ENCODE data around the gene RBPMS2. TPM values are rescaled to one million over a fixed set of nuclear protein-coding genes. Genes with fewer than 3 reads are reported as not detected.

Gene RBPMS2
- total and polyA plus RNA-seq, 2 of the 8 experiments (the other 6 are each of a cell fraction or from before 2014, with no cell fraction given): 55.8 to 238 TPM

- TF ChIP-seq RBBP5 (IDR thresholded peaks at IDR 0.05; ENCODE audit: borderline replicate concordance, low read depth, low read length): no peak
- TF ChIP-seq, protein P1, sequence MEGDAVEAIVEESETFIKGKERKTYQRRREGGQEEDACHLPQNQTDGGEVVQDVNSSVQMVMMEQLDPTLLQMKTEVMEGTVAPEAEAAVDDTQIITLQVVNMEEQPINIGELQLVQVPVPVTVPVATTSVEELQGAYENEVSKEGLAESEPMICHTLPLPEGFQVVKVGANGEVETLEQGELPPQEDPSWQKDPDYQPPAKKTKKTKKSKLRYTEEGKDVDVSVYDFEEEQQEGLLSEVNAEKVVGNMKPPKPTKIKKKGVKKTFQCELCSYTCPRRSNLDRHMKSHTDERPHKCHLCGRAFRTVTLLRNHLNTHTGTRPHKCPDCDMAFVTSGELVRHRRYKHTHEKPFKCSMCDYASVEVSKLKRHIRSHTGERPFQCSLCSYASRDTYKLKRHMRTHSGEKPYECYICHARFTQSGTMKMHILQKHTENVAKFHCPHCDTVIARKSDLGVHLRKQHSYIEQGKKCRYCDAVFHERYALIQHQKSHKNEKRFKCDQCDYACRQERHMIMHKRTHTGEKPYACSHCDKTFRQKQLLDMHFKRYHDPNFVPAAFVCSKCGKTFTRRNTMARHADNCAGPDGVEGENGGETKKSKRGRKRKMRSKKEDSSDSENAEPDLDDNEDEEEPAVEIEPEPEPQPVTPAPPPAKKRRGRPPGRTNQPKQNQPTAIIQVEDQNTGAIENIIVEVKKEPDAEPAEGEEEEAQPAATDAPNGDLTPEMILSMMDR (IDR thresholded peaks at IDR 0.05; ENCODE audit: control extremely low read depth in 1 of 3, insufficient read depth in 1 of 3, low read depth in 1 of 3, low read length in 3 of 3): no peak
- TF ChIP-seq SUZ12 (IDR thresholded peaks at IDR 0.05; ENCODE audit: low read length): no peak
- no peak for TF ChIP-seq GTF2F1 (IDR thresholded peaks at IDR 0.05; ENCODE audit: borderline replicate concordance, low read depth, low read length)
- TF ChIP-seq KDM1A (IDR thresholded peaks at IDR 0.05; ENCODE audit: borderline replicate concordance, low read length): no peak
Measured at GRCh38 chr15:64780600-64781156, 5.3 kb upstream of the RBPMS2 start.

More at GRCh38 chr15:64780600-64781156, 5.3 kb upstream of the RBPMS2 start:
- H2BK20ac ChIP-seq (ENCODE audit: low read length): no peak overlapping the region
- no peak overlapping the region for H4K8ac ChIP-seq (ENCODE audit: extremely low read depth, insufficient read depth, low read length)
- DNase-seq (ENCODE audit: low read depth in 1 of 2, low spot score in 2 of 2): no peak
- H3K4me2 ChIP-seq (ENCODE audit: insufficient read depth in 1 of 2, low read depth in 2 of 2, low read length in 2 of 2): no peak overlapping the region
- H3K14ac ChIP-seq (ENCODE audit: insufficient read length): no peak overlapping the region
- H3K23me2 ChIP-seq (ENCODE audit: low read depth, low read length): no peaks in the 10 kb centered on the region; the same call in 1 of the 2 replicates
- no peaks in the 10 kb centered on the region for H4K20me1 ChIP-seq (replicated peaks in 1 of 2; ENCODE audit: control insufficient read depth in 1 of 2, insufficient read depth in 2 of 2, low read length in 2 of 2)
- H3K9me3 ChIP-seq (ENCODE audit: insufficient read depth in 2 of 2, low read depth in 1 of 2, low read length in 1 of 2): no peaks in the 10 kb centered on the region
- H4K5ac ChIP-seq (ENCODE audit: insufficient read length, low read depth, low read length): no peak overlapping the region
- no peak overlapping the region for H2BK120ac ChIP-seq (replicated peaks; ENCODE audit: low read depth, low read length)
- H2BK15ac ChIP-seq (ENCODE audit: low read length): no peak overlapping the region
- H2AK5ac ChIP-seq (ENCODE audit: low read depth, low read length): no peak overlapping the region
- FAIRE-seq: no peak
- POLR2A ChIA-PET (ENCODE audit: partially characterized antibody): interaction anchor here (1.1 to 25.1 kb wide), 5 partner anchors 11 to 60 kb away, joined by 3 to 748 read pairs (median 4); no protein-coding TSS in a partner anchor
- H3K23ac ChIP-seq (ENCODE audit: insufficient read length): no peak overlapping the region
- H2BK5ac ChIP-seq (ENCODE audit: low read depth, low read length): no peak overlapping the region
- no peak overlapping the region for H3K4me3 ChIP-seq (ENCODE audit: extremely low read depth in 1 of 4, insufficient read depth in 2 of 4, low read depth in 3 of 4, low read length in 4 of 4)
- H4K91ac ChIP-seq (replicated peaks; ENCODE audit: insufficient read length, low read length): no peak overlapping the region
- H3K27me3 ChIP-seq (replicated peaks in 1 of 4; ENCODE audit: control insufficient read depth in 3 of 4, extremely low read depth in 1 of 4, insufficient read depth in 3 of 4, low read length in 3 of 4): no peaks in the 10 kb centered on the region
- H3K27ac ChIP-seq (ENCODE audit: low read depth, low read length): no peak overlapping the region
- H3K79me1 ChIP-seq (ENCODE audit: low read depth, low read length): no peaks in the 10 kb centered on the region
- H3K79me2 ChIP-seq (ENCODE audit: control insufficient read depth in 1 of 2, insufficient read depth in 2 of 2, low read length in 2 of 2): peaks cover 0 to 17% of the 10 kb centered on the region in 2 experiments; a peak in 2 of 4 replicates
- CTCF ChIA-PET (ENCODE audit: partially characterized antibody): interaction anchor here (0.6 to 10.7 kb wide), 13 partner anchors 10 to 76 kb away, joined by 3 to 129 read pairs (median 4); no protein-coding TSS in a partner anchor
- 92% methylated on average over 8 of the region's 8 CpGs; no CpG with 5 or more reads in 1 of the 2 experiments for WGBS, 2 experiments (ENCODE audit: extremely low coverage in 1 of 2, insufficient coverage in 1 of 2, insufficient read length in 1 of 2, insufficient replicate concordance in 2 of 2, low coverage in 1 of 2, low lambda C conversion rate in 2 of 2, missing lambda C conversion rate in 1 of 2)
- H2AFZ ChIP-seq (ENCODE audit: low read length): no peak overlapping the region
- no peak overlapping the region for H3K56ac ChIP-seq (replicated peaks; ENCODE audit: insufficient read length, low read depth, low read length)
- H3K18ac ChIP-seq (ENCODE audit: extremely low read depth, low read length): no peak overlapping the region
- H3K36me3 ChIP-seq (ENCODE audit: control insufficient read depth in 2 of 4, insufficient read depth in 4 of 4, low read length in 3 of 4): no peaks in the 10 kb centered on the region
- peaks cover 7 to 22% (median 16%) of the 10 kb centered on the region in 4 experiments for H3K4me1 ChIP-seq (replicated peaks in 1 of 4; ENCODE audit: control insufficient read depth in 3 of 4, insufficient read depth in 4 of 4, low read length in 3 of 4)
- no peak overlapping the region for H2BK12ac ChIP-seq (ENCODE audit: low read depth, low read length)
- H3K4ac ChIP-seq (replicated peaks; ENCODE audit: insufficient read length, low read depth, low read length): no peak overlapping the region
- no peak overlapping the region for H3K9ac ChIP-seq (replicated peaks in 1 of 4; ENCODE audit: extremely low read depth in 1 of 4, low read depth in 3 of 4, low read length in 3 of 4)

All from H1 (cell line).